Osteoblast (primary cell): ENCODE results near the gene CFAP92. TPM values are rescaled to one million over a fixed set of nuclear protein-coding genes. Genes with fewer than 3 reads are reported as not detected.

Experiments used
- DNase-seq: peaks from one replicate; pipeline ENCODE4 v3.0.0; 2011; ENCODE audit warnings: low spot score, mixed read lengths; ENCODE audit not compliant: insufficient read length; ENCODE audit errors: missing footprints
- H2AFZ ChIP-seq: 2 replicates; pipeline ENCODE4 v1.6.0; 2011; ENCODE audit warnings: mild to moderate bottlenecking, low read length
- H3K27ac ChIP-seq: 2 replicates; pipeline ENCODE4 v1.5.1; 2011; ENCODE audit warnings: mild to moderate bottlenecking, low read depth, low read length, moderate library complexity
- H3K27me3 ChIP-seq: 2 replicates; pipeline ENCODE4 v1.6.0; 2012; ENCODE audit warnings: mild to moderate bottlenecking, control low read depth, inconsistent platforms, low read length, moderate library complexity; ENCODE audit not compliant: insufficient read depth
- H3K36me3 ChIP-seq: 2 replicates; pipeline ENCODE4 v1.5.1; 2011; ENCODE audit warnings: mild to moderate bottlenecking, low read length, control low read depth, moderate library complexity; ENCODE audit not compliant: insufficient read depth
- H3K4me1 ChIP-seq: 2 replicates; pipeline ENCODE4 v1.5.1; 2011; ENCODE audit warnings: mild to moderate bottlenecking, low read length, control low read depth, moderate library complexity; ENCODE audit not compliant: insufficient read depth
- H3K4me2 ChIP-seq: 2 replicates; pipeline ENCODE4 v1.6.0; 2011; ENCODE audit warnings: mild to moderate bottlenecking, low read length; ENCODE audit not compliant: insufficient read depth
- H3K4me3 ChIP-seq: fragments of 200-600 bp; sonication (generic); 3 replicates; pipeline ENCODE4 v1.5.1; 2012; ENCODE audit warnings: mild to moderate bottlenecking, low read length, inconsistent platforms; ENCODE audit not compliant: insufficient read depth
- H3K79me2 ChIP-seq: 2 replicates; pipeline ENCODE4 v1.6.0; 2012; ENCODE audit warnings: mild to moderate bottlenecking, low read length, control low read depth, inconsistent platforms; ENCODE audit not compliant: insufficient read depth
- H3K9me3 ChIP-seq: 2 replicates; pipeline ENCODE4 v1.5.1; 2011; ENCODE audit warnings: low read depth, low read length, control low read depth
- H4K20me1 ChIP-seq: 2 replicates; pipeline ENCODE4 v1.6.0; 2012; ENCODE audit warnings: mild to moderate bottlenecking, low read length, control low read depth; ENCODE audit not compliant: insufficient read depth
- total RNA-seq: library from RNA; depleted of rRNA; stranded (reverse); fragments of >200 nt; gene quantifications from 2 replicates; pipeline ENCODE4 v1.2.3, GENCODE V29; 2012
- TF ChIP-seq, protein P1 (sequence below): IDR thresholded peaks from 2 replicates; pipeline ENCODE4 v1.5.1; 2011; ENCODE audit warnings: mild to moderate bottlenecking, low read depth, low read length, moderate library complexity; ENCODE audit errors: extremely low read depth

Gene CFAP92
- total RNA-seq, 1 donor, result not detected

DNA sequence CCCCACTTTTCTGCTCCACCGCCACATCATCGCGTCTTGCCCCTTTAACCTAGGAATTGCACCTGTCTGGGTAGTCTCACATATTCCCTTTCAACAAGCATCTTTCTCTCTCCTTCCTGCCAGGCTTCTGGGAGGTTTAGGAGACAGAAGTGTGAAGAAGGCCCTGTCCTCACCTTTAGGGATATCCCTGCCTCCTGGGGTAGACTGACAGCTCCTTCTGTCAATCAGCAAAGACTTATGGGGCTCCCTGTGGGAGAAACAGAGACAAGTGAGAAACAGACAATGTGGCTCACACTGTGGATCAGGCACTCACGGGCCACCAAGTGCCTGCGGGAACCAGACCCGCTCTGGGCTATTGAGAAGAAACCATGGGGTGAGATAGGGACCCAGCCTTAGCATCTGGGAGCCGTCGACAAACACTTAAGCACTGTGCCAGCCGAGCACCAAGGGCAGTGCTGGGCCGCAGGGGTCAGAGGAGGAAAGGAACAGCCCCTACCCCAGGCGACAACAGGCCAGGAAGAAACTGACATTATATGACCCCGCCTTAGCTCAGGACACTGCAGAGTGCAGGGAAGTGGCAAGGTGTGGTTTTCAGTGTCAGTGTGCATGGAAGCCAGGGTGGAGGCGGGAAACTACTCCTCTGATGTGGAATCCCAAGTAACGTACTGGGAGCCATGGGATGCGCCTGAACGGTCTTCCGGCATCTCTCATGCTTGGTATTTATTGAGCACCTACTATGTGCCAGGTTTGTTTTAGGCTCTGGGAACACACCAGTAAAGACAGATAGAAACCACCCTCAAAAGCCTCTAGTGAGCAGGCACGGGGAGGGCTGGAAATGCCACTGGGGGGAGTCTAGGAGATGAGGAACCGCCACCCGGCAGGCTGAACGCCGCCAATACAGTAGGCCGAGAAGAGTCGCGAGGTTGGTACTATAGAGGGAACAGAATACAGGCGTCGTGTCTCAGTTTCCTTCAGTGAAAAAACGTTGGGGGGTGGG lies 9.0 kb upstream of the CFAP92 start:
- Histone ChIP-seq H3K9me3 (no peaks in the 10 kb centered on the region), H4K20me1 (no peaks in the 10 kb centered on the region), H3K36me3 (no peaks in the 10 kb centered on the region), H2AFZ (no peak overlapping the region), H3K27ac (no peak overlapping the region), H3K79me2 (no peaks in the 10 kb centered on the region), H3K4me1 (no peaks in the 10 kb centered on the region), H3K4me3 (no peak overlapping the region), H3K27me3 (peaks cover 71% of the 10 kb centered on the region), H3K4me2 (no peak overlapping the region)
- peak; percentile 77 for DNase-seq
- TF ChIP-seq, protein P1, sequence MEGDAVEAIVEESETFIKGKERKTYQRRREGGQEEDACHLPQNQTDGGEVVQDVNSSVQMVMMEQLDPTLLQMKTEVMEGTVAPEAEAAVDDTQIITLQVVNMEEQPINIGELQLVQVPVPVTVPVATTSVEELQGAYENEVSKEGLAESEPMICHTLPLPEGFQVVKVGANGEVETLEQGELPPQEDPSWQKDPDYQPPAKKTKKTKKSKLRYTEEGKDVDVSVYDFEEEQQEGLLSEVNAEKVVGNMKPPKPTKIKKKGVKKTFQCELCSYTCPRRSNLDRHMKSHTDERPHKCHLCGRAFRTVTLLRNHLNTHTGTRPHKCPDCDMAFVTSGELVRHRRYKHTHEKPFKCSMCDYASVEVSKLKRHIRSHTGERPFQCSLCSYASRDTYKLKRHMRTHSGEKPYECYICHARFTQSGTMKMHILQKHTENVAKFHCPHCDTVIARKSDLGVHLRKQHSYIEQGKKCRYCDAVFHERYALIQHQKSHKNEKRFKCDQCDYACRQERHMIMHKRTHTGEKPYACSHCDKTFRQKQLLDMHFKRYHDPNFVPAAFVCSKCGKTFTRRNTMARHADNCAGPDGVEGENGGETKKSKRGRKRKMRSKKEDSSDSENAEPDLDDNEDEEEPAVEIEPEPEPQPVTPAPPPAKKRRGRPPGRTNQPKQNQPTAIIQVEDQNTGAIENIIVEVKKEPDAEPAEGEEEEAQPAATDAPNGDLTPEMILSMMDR, result no peak

- Histone ChIP-seq H3K9me3 (no peaks in the 10 kb centered on the region), H3K79me2 (no peaks in the 10 kb centered on the region), H3K4me1 (no peaks in the 10 kb centered on the region), H2AFZ (no peak overlapping the region), H3K4me2 (no peak overlapping the region), H3K27ac (no peak overlapping the region), H3K4me3 (no peak overlapping the region), H3K36me3 (no peaks in the 10 kb centered on the region), H3K27me3 (peaks cover 77% of the 10 kb centered on the region), H4K20me1 (no peaks in the 10 kb centered on the region)
- peak; percentile 84 for DNase-seq
- TF ChIP-seq, protein P1, result no peak
Observed at GRCh38 chr3:129001806-129002572, 8.1 kb upstream of the CFAP92 start.

- peak within 1 kb of the TSS; percentile 13 for H3K4me2 ChIP-seq
- no peaks in the 10 kb centered on the region for H3K79me2 ChIP-seq
- H4K20me1 ChIP-seq, result no peaks in the 10 kb centered on the region
- TF ChIP-seq, protein P1, result no peak
- H3K36me3 ChIP-seq, result no peaks in the 10 kb centered on the region
- peaks cover 76% of the 10 kb centered on the region for H3K27me3 ChIP-seq
- no peak within 1 kb of the TSS for H3K27ac ChIP-seq
- H3K4me1 ChIP-seq, result no peaks in the 10 kb centered on the region
- no peak within 1 kb of the TSS for H3K4me3 ChIP-seq
- DNase-seq, result peak; percentile 81
- H3K9me3 ChIP-seq, result no peaks in the 10 kb centered on the region
- no peak within 1 kb of the TSS for H2AFZ ChIP-seq
Observed at GRCh38 chr3:129001101-129001805, 7.4 kb upstream of the CFAP92 start, which contains the start of gene EFCC1. TSS of gene EFCC1 (plus strand) at chr3:129001304. CDS start at chr3:129001629, 325 bp downstream.
